Stimulated activated CD8-positive, alpha-beta memory T cell treated with anti-CD3 and anti-CD28 coated beads, Interleukin-2, amount 100 ng/mL, for 48 hours (primary cell): ENCODE data around the gene NEMF.
"Not testable (repeated sequence)": the region's sequence is repeated elsewhere in the genome, so short reads cannot be mapped to it uniquely, and the experiment has no call there.

Source experiments
- DNase-seq, 2 donors: peaks; one replicate each; pipeline ENCODE4 v3.0.0-alpha.2; 2020; ENCODE audit warnings: low read depth in 2 of 2

Gene NEMF

GRCh38 chr14:49816118-49816517 lies 36.5 kb downstream of the NEMF start:
- not testable (repeated sequence) for DNase-seq

GRCh38 chr14:49808780-49809179 lies 43.8 kb downstream of the NEMF start:
- DNase-seq: no peak

DNA sequence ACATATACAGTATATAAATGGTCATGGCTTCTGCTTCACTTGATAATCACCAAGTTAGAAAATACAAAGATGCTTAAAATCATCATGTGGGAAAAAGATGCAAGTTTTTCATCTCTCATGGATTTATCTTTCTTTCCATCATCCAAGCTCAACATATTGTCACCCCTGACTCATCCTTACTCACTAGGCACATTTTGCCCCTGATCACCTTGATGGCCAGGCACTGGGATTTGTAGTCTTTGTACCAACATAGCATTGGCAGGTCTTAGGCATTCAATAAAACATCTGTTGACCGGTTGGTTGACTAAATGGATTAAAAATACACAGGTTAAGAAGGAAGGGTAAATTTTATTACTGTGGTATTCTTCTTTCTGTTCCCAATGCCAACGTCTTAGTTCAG lies 56.6 kb downstream of the NEMF start:
- DNase-seq: no peak

DNA sequence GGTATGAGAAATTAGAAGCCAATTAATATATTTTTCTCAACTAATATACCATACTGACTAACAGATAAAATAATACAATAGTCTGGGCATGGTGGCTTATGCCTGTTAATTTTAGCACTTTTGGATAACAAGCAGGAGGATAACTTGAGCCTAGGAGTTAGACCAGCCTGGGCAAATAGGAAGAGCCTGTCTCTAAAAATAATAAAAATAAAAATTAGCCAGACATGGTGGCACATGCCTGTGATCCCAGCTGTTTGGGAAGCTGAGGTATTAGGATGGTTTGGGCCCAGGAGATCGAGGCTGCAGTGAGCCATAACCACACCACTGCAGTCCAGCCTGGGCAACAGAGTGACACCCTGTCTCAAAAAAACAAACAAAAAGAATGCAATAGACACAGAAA lies 60.0 kb downstream of the NEMF start:
- no peak for DNase-seq

- DNase-seq: no peak
These were observed 66.3 kb downstream of the NEMF start for GRCh38 chr14:49786315-49786714.

GRCh38 chr14:49783394-49784014 lies 69.1 kb downstream of the NEMF start:
- DNase-seq: no peak

- not testable (repeated sequence) for DNase-seq
These were observed 71.5 kb downstream of the NEMF start for GRCh38 chr14:49781040-49781439.

DNA sequence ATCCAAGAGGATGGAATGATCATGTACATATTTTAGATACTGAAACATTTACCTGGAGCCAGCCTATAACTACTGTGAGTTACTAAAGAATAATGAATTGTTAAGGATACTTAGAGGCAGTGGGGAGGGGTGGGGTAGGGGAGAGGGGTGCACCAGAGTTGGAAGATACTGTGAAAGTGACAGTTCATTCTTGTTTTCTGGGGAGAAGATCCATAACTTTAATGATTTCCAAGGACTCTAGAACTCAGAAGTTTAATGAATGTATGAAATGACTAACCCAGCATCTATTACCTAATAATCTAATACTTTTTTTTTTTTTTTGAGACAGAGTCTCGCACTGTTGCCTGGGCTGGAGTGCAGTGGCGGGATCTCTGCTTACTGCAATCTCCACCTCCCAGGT lies 74.2 kb downstream of the NEMF start:
- DNase-seq: no peak

DNA sequence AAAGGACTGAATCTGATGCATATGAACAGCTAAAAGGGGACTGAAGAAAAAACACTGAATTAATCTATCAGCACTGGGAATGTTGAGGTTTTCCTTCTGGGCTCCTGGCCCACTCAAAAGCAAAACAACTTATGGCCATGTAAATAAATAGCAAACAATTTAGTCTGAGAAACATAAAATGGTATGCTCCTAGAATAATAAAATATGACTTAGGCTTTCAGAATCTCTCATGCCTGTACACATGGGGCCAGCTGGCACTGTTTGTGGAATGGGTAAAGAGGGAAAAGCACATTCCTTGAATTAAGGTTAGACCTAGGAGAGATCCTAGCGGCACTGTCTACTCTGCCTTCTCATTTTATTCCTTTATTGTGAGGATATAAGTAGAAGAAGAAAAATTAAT lies 78.5 kb downstream of the NEMF start:
- DNase-seq: no peak

GRCh38 chr14:49771691-49772090 lies 80.9 kb downstream of the NEMF start:
- DNase-seq: not testable (repeated sequence)

DNA sequence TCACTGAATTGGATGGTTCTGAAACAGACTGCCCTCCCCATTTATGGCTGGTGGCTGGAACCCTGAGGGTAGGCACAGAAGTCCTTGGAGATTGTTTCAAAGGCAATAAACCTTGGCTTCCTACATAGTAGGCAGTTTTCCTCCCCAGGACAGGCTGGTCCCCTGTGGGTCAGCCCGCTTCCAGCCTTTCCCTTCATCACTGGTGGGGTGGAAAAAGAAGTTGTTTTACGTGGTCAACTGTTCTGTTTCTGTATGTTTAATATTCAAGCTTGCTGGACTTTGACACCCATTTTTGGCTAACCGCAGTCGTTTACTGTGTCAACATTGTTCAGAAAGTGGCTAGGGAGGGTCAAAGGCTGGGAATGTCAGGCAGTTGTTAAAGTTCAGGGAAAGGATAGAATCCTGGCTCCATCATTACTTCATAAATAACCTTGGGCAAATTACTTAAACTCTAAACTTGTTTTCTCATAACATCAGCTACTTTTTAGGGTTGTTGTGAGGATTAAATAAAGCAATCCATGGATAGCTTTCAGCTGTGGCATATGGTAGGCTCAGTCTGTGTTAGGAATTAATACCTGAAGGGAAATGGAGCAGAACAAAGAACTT lies 82.3 kb downstream of the NEMF start:
- no peak for DNase-seq

DNA sequence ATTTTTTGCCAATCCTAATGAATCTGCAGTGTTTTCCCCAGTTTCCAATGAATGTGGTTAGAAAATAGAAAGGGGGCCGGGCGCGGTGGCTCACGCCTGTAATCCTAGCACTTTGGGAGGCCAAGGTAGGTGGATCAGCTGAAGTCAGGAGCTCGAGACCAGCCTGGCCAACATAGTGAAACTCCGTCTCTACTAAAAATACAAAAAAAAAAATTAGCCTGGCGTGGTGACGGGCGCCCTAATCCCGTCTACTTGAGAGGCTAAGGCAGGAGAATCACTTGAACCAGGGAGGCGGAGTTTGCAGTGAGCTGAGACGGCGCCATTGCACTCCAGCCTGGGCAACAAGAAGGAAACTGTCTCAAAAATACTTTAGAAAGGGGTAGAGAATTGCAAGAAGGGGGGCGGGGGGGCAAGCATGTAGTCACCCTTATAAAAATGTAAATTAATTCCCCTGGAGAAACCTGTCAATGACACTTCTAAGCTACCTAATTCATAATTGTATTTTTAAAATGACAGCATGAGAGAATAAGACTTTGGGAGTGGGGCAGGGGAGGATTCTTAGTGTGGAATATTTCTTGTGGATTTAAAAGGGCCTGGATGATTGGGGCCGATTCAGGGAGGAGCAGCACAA lies 82.9 kb downstream of the NEMF start:
- no peak for DNase-seq

GRCh38 chr14:49769171-49769570 lies 83.4 kb downstream of the NEMF start:
- DNase-seq: no peak

DNA sequence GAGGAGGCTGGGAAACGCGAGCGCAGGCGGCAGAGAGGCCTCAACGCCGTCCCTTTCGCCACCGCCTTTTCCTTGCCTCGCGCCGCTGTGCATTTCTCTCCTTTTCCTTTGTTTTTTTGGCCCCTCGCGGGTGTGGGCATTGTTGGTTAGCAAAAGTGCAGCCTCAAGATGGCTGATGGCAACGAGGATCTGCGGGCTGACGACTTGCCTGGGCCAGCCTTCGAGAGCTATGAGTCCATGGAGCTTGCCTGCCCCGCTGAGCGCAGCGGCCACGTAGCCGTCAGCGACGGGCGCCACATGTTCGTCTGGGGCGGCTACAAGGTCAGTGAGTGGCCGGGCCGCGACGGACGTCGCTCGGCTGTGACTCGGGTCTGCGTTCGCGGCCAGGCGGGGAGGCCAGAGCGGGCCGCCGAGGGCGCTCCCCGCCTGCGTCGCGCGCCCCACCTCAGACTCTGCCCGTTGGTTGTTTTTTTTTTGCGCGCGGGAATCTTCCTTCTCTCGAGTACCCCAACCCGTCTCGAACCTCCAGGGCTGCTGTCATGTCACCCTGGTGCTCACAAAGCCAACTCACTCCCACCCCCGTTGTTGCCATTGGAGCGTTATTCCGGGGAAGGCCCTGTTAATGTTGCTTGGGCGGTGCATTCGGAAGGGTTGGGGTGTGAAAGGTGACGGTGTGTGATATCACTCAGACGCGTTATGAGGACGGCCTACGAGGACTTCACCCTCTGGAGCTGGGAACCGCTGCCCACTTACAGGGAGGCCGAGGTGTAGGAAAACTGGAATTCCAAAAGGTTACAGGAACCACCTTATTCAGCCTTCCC lies 84.1 kb downstream of the NEMF start:
- DNase-seq: peak; percentile 42 to 64

DNA sequence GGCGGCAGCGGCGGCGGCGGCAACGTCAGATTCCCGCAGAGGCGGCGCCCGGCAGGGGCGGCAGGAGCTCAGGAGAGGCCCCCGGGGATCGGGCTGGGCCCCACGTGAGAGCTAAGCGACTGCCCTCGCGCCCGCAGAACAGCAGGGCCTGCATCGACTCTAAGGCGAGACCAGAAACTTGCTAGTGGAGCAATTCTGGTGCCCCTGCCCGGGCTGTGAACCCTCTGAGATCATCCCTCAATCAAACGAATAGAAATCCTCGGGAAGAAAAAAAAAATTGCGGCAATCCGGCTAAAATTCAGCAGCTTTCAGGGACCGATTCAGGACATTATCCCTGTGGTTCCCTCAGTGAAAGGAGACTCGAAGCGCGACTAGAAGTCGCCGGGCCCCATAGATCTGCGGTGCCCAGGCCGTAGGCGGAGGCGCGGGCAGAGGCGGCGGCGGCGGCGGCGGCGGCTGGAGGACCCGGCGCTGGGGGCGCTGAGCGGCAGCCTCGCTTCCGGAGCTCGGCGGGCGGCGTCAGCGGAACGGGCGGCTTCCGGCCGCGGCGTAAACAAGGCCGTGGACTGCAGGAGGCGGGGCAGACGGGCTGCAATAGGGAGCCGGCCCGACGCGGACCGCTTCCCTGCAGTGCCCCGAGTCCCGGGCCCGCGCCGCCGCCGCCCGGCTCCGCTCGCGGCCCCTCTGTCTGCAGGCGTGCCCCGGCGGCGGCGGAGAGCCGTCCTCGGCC lies 84.9 kb downstream of the NEMF start, which contains the start of gene KLHDC2:
TSS of gene KLHDC2 (plus strand) at position 583 of the 730 bp plus-strand sequence. CDS start 316 bp downstream, outside the sequence.
- DNase-seq: peak; percentile 82 to 84

DNA sequence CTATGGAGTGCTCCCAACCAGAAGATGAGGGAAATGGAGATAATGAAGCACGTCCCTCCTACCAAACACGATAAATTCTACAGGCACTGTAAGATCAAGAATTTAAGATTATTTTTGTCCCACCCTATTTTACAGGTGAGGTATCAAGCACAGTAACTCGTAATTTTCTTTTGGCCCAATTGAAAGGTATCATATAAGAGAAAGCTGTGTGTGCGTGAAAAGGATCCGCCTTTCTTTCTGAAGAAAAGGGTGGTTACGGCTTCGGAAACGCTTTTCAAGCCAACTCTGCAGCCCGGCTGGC lies 85.4 kb downstream of the NEMF start:
- no peak for DNase-seq

- DNase-seq: no peak
These were observed 85.7 kb downstream of the NEMF start for GRCh38 chr14:49766839-49767238.

- DNase-seq: no peak
These were observed 90.6 kb downstream of the NEMF start for GRCh38 chr14:49761839-49762551.

- DNase-seq: no peak
These were observed 97.2 kb downstream of the NEMF start for GRCh38 chr14:49755378-49755777.

DNA sequence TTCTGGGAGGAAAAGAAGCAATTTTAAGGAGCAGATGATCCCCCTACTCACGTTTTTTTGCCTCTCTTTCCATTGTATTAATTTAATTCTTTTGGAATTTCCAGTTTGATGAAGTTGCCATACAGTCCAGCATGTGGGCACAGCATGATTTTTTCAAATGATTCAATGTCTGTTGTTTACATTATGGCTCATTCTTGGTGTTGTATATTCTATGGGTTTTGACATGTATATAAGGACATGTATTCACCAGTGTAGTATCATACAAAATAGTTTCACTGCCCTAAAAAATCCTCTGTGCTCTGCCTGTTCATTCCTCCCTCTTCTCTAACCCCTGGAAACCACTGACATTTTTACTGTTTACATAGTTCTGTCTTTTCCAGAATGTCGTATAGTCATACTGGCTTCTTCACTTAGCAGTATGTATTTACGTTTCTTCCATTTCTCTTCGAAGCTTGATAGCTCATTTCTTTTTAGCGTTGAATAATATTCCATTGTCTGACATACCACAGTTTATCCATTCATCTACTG lies 98.0 kb downstream of the NEMF start:
- DNase-seq: no peak

GRCh38 chr14:49746476-49746875 lies 106.1 kb downstream of the NEMF start:
- DNase-seq: not testable (repeated sequence)
